ENCODE results near the gene GLUD2.
"Not testable (repeated sequence)": the region's sequence is repeated elsewhere in the genome, so short reads cannot be mapped to it uniquely, and the experiment has no call there.

GRCh38 chrX:121047441-121048419, at the start of gene GLUD2:
- not testable (repeated sequence) for TF ChIP-seq CTCF (conservative IDR thresholded peaks at IDR 0.05; ENCODE audit: low read length); EZH2phosphoT487 (IDR thresholded peaks at IDR 0.05; ENCODE audit: borderline replicate concordance, low read depth, low read length)
